ENCODE results near the gene CALM1. TPM values are rescaled to one million over a fixed set of nuclear protein-coding genes. Genes with fewer than 3 reads are reported as not detected.
"Not testable (repeated sequence)": the region's sequence is repeated elsewhere in the genome, so short reads cannot be mapped to it uniquely, and the experiment has no call there.

Gene CALM1
- total RNA-seq, 6 experiments from 2014 or later, result 143 to 207 (median 161) TPM

DNA sequence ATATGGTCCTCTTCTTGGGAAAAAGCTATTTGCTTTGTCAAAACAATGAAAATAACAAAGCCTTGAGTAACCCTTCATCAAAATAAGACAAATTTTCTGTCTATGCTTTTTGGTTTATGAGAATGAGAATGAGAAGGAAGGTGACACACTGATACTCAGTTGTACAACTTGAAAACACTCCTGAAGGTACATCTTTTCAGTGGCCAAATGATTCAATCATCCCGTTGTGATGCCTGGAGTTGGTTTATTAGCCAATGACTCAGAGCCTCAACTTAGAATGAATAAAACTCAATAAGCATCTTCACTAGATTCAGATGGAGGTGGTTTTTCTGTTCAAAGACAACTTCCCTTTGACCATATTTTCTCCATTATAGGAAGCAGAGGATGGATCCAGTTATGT is 7.8 kb upstream of the CALM1 start:
- intact Hi-C loops (cut with DNase I), result no loop called here
- DNase-seq (no peak), ATAC-seq (no peak)
- no peak for TF ChIP-seq POLR2A (IDR thresholded peaks at IDR 0.05)
- TF ChIP-seq, protein P1, sequence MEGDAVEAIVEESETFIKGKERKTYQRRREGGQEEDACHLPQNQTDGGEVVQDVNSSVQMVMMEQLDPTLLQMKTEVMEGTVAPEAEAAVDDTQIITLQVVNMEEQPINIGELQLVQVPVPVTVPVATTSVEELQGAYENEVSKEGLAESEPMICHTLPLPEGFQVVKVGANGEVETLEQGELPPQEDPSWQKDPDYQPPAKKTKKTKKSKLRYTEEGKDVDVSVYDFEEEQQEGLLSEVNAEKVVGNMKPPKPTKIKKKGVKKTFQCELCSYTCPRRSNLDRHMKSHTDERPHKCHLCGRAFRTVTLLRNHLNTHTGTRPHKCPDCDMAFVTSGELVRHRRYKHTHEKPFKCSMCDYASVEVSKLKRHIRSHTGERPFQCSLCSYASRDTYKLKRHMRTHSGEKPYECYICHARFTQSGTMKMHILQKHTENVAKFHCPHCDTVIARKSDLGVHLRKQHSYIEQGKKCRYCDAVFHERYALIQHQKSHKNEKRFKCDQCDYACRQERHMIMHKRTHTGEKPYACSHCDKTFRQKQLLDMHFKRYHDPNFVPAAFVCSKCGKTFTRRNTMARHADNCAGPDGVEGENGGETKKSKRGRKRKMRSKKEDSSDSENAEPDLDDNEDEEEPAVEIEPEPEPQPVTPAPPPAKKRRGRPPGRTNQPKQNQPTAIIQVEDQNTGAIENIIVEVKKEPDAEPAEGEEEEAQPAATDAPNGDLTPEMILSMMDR (IDR thresholded peaks at IDR 0.05), result no peak
- Histone ChIP-seq H3K4me3 (no peak overlapping the region), H3K27me3 (no peaks in the 10 kb centered on the region), H3K4me1 (peaks cover 0 to 7% (median 3%) of the 10 kb centered on the region in 4 donors), H3K9me3 (no peaks in the 10 kb centered on the region), H3K36me3 (no peaks in the 10 kb centered on the region), H3K27ac (no peak overlapping the region)
- 89% methylated on average over 1 of the region's 1 CpG for WGBS (ENCODE audit: insufficient coverage, low coverage, low lambda C conversion rate, missing lambda C conversion rate)

GRCh38 chr14:90393966-90394365 is 2.9 kb upstream of the CALM1 start:
- no peak overlapping the region for H3K4me3 ChIP-seq
- 88% methylated on average over 3 of the region's 3 CpGs for WGBS (ENCODE audit: insufficient coverage, low coverage, low lambda C conversion rate, missing lambda C conversion rate)
- no peaks in the 10 kb centered on the region for H3K27me3 ChIP-seq
- H3K4me1 ChIP-seq, result peaks cover 0 to 11% (median under 1%) of the 10 kb centered on the region in 4 donors
- DNase-seq, result no peak
- no peak overlapping the region for H3K27ac ChIP-seq
- no peaks in the 10 kb centered on the region for H3K36me3 ChIP-seq
- no peak for TF ChIP-seq POLR2A (IDR thresholded peaks at IDR 0.05)
- TF ChIP-seq, protein P1 (IDR thresholded peaks at IDR 0.05), result no peak
- H3K9me3 ChIP-seq, result no peaks in the 10 kb centered on the region
- intact Hi-C loops (cut with DNase I), result no loop called here
- ATAC-seq, result no peak

DNA sequence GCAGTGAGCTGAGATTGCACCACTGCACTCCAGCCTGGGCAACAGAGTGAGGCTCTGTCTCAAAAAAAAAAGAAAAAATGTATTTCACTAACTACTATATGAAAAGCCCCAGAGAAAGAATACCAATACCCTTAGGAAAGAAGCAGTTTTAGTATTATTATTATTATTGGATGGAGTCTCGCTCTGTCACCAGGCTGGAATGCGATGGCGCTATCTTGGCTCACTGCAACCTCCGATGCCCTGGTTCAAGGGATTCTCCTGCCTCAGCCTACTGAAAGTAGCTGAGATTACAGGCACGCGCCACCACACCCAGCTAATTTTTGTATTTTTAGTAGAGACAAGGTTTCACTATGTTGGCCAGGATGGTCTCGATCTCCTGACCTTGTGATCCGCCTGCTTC is 2.0 kb upstream of the CALM1 start:
- H3K9me3 ChIP-seq; H3K4me3 ChIP-seq; H3K27me3 ChIP-seq; ATAC-seq; H3K27ac ChIP-seq; DNase-seq; H3K36me3 ChIP-seq; intact Hi-C loops (cut with DNase I): not testable (repeated sequence)
- peaks cover 0 to 19% (median 4%) of the 10 kb centered on the region in 4 donors for H3K4me1 ChIP-seq
- WGBS (ENCODE audit: insufficient coverage, low coverage, low lambda C conversion rate, missing lambda C conversion rate), result no CpG with 5 or more reads among the region's 8 CpGs

DNA sequence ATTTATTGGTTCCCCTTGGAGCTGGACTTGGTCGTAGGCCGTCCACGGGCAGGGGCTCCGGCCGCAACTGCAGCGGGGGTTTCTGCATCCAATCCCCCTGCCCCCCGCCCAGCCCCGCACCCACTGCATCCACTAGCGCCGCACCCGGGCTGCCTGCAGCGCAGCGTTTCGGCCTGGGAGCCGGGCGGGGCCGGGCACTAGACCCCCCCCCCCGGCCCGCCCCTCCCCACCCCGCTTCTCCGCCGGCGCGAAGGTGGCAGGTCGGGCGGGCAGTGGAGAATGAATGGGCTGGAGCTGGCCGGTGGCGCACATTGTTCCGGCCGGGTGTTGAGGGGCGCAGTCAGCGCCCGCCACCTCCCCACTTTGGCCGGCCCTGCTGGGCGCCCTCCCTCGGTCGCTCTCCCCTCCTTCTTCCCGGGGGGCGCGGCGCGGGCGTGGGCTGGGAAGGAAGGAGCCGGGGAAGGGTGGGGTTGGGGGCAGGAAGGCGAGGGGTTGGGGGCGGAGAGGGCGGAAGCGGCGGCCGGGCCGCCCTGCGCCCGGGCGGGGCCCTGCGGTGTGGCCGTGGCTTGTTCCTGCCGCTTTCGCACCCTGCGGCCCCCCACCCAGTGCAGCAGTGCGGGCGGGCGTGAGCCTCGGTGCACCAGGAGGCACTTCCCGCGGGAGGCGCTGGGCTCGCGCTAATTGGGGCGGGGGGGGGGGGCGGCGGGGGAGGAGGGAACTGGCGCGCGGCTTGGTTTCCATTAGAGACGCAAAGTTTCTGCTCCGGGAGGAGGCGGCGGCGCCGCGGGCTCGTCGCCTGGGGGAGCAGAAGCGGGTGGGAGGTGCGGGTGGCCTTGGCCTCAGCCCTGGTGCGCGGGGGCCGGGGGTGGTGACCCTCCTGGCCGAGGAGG is 841 bp downstream of the CALM1 start:
- Histone ChIP-seq H3K9me3 (no peaks in the 10 kb centered on the region), H3K4me3 (peak overlapping the region; percentile 77 to 99 (median 87)), H3K27ac (peak overlapping the region; percentile 80 to 91 (median 82)), H3K36me3 (peaks cover 5 to 25% (median 16%) of the 10 kb centered on the region in 4 donors), H3K4me1 (peaks cover 0 to 28% (median 7%) of the 10 kb centered on the region in 4 donors), H3K27me3 (no peaks in the 10 kb centered on the region)
- TF ChIP-seq POLR2A (IDR thresholded peaks at IDR 0.05), result no peak
- TF ChIP-seq, protein P1 (IDR thresholded peaks at IDR 0.05), result no peak
- peak; percentile 19 to 51 (median 43) for ATAC-seq
- WGBS (ENCODE audit: insufficient coverage, low coverage, low lambda C conversion rate, missing lambda C conversion rate), result 0% methylated on average over 11 of the region's 89 CpGs
- intact Hi-C loops (cut with DNase I), result no loop called here
- DNase-seq, result peak; percentile 64 to 73 (median 69)

DNA sequence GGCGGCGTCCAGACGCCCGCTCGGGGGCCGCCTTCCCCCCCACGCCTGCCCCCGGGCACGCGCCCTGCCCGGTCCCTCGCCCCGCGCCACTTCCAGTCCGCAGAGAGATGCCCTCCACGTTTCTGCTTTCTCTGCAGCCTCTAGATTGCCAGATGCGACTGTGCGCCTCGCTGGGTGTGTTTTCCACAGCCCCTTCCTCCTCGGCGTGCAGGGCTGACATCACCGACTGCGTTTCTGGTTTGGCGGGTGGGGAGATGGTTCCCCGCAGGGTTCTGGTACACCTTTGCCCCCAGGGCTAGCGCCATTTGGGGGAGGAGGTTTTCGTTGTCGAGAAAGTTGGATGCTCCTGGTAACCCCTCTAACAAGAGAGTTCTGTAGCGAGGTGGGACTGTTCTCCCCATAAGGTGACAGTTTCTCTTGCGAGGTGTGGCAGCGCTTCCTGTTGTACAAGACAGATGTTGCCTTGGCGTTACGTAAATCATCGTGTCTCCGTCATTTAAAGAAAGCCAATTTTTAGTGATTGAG is 1.5 kb downstream of the CALM1 start:
- H3K27ac ChIP-seq, result peak overlapping the region; percentile 33 to 82 (median 80)
- peak in 2 of 4 donors; percentile 1 for ATAC-seq
- intact Hi-C loops (cut with DNase I), result no loop called here
- H3K4me3 ChIP-seq, result peak overlapping the region; percentile 77 to 99 (median 87)
- WGBS (ENCODE audit: insufficient coverage, low coverage, low lambda C conversion rate, missing lambda C conversion rate), result 2% methylated on average over 15 of the region's 35 CpGs
- peaks cover 5 to 32% (median 23%) of the 10 kb centered on the region in 4 donors for H3K36me3 ChIP-seq
- TF ChIP-seq, protein P1 (IDR thresholded peaks at IDR 0.05), result no peak
- TF ChIP-seq POLR2A (IDR thresholded peaks at IDR 0.05), result no peak
- no peaks in the 10 kb centered on the region for H3K27me3 ChIP-seq
- H3K4me1 ChIP-seq, result peaks cover 0 to 28% (median 7%) of the 10 kb centered on the region in 4 donors
- peak in 2 of 3 donors; percentile 50 to 59 for DNase-seq
- no peaks in the 10 kb centered on the region for H3K9me3 ChIP-seq
